Gastroesophageal sphincter (tissue), 3 donors: ENCODE data around the gene GNA14.

Experiments
- CTCF ChIP-seq, 4 experiments: fragments of 200-600 bp in 2 of 4; fragments of 450-650 bp in 2 of 4; sonication (generic) in 1 of 4; IDR thresholded peaks; one replicate each; pipeline ENCODE4 v1.5.1; 2017 to 2019; ENCODE audit warnings: antibody characterized with exemption in 4 of 4, mild to moderate bottlenecking in 2 of 4, moderate library complexity in 2 of 4
- EP300 ChIP-seq: sonication (generic); formaldehyde crosslinking; IDR thresholded peaks from one replicate; pipeline ENCODE4 v1.6.1; 2017; ENCODE audit warnings: antibody characterized with exemption, mild to moderate bottlenecking

GRCh38 chr9:77521091-77521490 lies 127.0 kb downstream of the GNA14 start:
- no peak for TF ChIP-seq CTCF (IDR thresholded peaks at IDR 0.05)
- TF ChIP-seq EP300, result no peak
